SJCRH30 (cell line): ENCODE data around the gene C6orf163. TPM values are rescaled to one million over a fixed set of nuclear protein-coding genes. Genes with fewer than 3 reads are reported as not detected.

ENCODE experiments used
- total RNA-seq: library from RNA; depleted of rRNA; stranded (reverse); fragments of >200 nt; shearing (Covaris generic); gene quantifications from 2 replicates; pipeline ENCODE4 v1.2.3, GENCODE V29; 2014; rRNA removed

Gene C6orf163
- total RNA-seq, 1 experiment from 2014 or later, result 2.2 TPM

Other genes starting within 250 kb of the C6orf163 start
- gene CGA, start 249.7 kb upstream of the C6orf163 start, total RNA-seq, result 0.20 TPM in 1 of 2 replicates, not detected in the other
- 25.8 and 29.3 TPM in 2 replicates for gene ZNF292, start 189.2 kb upstream of the C6orf163 start, total RNA-seq
- gene SMIM8, start 22.2 kb upstream of the C6orf163 start, total RNA-seq, result 9.8 and 11.1 TPM in 2 replicates
- not detected in 2 replicates for gene GJB7, start 15.5 kb upstream of the C6orf163 start, total RNA-seq
- gene CFAP206, start 63.2 kb downstream of the C6orf163 start, total RNA-seq, result 0.23 and 0.45 TPM in 2 replicates
- gene SLC35A1, start 128.2 kb downstream of the C6orf163 start, total RNA-seq, result 16.5 and 18.4 TPM in 2 replicates
- 43.4 and 51.0 TPM in 2 replicates for gene RARS2, start 245.2 kb downstream of the C6orf163 start, total RNA-seq
- 64.9 and 66.3 TPM in 2 replicates for gene ORC3, start 245.3 kb downstream of the C6orf163 start, total RNA-seq